Forelimb muscle (tissue), 1 donor: Measurements from ENCODE around the gene SHISA2. TPM values are rescaled to one million over a fixed set of nuclear protein-coding genes. Genes with fewer than 3 reads are reported as not detected.
"Not testable (repeated sequence)": the region's sequence is repeated elsewhere in the genome, so short reads cannot be mapped to it uniquely, and the experiment has no call there.

Experiments used
- DNase-seq: peaks from one replicate; pipeline ENCODE4 v3.0.0-alpha.2; 2013; ENCODE audit warnings: low read depth
- polyA plus RNA-seq: library from polyadenylated mRNA; unstranded; fragments of 120-200 nt; gene quantifications from one replicate; pipeline ENCODE4 v1.2.1, GENCODE V29; 2013; ENCODE audit not compliant: insufficient read length

Gene SHISA2
- 59.8 TPM for polyA plus RNA-seq

- DNase-seq: no peak
Measured at GRCh38 chr13:26051657-26052311, at the start of gene SHISA2. Gene SHISA2, minus strand, starts transcription at chr13:26052016. Its CDS starts 1,041 bp downstream, at chr13:26050975.

GRCh38 chr13:26095846-26096610, 44.2 kb upstream of the SHISA2 start:
- DNase-seq: no peak

DNA sequence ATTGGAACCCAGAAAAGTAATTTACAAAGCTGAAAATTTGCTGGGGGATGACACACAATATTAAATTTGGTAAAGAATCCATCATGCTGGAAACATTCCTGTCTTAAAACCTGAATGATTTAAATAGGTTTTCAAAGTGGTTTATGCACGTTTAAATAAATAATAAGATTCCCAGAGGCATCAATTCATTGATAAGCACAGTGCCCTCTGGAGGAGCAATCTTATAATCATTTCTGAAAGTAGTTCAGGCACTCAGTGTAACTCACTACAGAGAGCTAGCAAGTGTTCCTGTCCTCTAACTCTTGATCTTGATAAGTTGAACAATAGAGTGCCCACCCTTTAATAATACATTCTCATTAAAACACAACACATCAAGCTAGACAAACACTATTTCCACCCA, 43.5 kb upstream of the SHISA2 start:
- DNase-seq: no peak

- not testable (repeated sequence) for DNase-seq
Measured at GRCh38 chr13:26076821-26077220, 25.0 kb upstream of the SHISA2 start.

GRCh38 chr13:26075498-26075897, 23.7 kb upstream of the SHISA2 start:
- no peak for DNase-seq

GRCh38 chr13:26074706-26075105, 22.9 kb upstream of the SHISA2 start:
- no peak for DNase-seq

GRCh38 chr13:26072335-26072734, 20.5 kb upstream of the SHISA2 start:
- not testable (repeated sequence) for DNase-seq

DNA sequence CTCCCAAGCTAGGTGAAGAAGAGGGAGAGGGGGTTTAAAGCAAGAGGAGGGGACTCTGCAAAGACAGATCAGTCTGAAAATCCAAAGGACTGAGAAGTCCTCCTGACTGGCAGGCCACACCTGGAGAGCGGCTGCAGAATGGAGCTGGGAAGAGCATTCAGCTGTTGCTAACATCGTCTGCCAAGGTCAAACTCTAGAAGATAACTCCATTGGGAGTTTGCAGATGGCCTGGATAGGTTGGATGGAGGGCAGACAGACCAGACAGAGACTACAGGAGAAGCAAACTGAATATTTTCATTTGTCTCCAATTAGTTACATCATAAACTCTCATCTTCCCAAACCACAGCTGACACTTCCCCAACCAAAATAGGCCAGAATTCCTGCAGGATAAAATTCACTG, 19.9 kb upstream of the SHISA2 start:
- no peak for DNase-seq

DNA sequence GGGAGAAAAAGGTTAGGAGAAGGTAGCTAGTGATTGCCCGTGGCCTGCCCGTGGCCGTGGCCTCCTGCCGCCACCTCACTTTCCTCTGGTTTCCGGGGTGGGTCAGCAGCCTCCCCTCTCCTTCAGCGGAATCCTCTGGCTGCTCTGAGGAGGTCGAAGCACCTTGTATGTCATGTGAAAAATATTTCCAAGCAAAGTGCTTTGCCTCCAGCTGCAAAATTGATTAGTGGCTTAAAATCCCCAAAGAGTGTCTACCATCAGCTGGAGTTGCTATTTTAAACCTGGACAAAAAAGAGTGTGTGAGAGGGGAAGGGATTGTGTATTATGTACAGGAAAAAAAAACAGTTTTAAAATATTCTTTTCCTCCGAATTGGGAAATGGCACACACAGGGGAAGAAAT, 17.8 kb upstream of the SHISA2 start:
- not testable (repeated sequence) for DNase-seq

DNA sequence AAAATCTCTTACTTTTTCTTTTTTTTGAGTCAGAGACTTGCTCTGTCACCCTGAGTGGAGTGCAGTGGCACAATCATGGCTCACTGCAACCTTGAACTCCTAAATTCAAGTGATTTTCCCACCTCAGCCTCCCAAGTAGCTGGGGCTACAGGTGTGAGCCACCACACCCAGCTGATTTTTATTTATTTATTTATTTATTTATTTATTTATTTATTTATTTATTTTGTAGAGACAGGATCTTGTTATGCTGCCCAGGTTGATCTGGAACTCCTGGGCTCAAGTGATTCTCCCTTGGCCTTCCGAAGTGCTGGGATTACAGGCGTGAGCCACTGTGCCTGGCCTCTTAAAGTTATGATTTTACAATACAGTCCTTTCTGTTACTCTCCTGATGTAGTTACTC, 16.6 kb upstream of the SHISA2 start:
- not testable (repeated sequence) for DNase-seq

GRCh38 chr13:26067601-26068000, 15.8 kb upstream of the SHISA2 start:
- no peak for DNase-seq

GRCh38 chr13:26066492-26066891, 14.7 kb upstream of the SHISA2 start:
- DNase-seq: not testable (repeated sequence)

DNA sequence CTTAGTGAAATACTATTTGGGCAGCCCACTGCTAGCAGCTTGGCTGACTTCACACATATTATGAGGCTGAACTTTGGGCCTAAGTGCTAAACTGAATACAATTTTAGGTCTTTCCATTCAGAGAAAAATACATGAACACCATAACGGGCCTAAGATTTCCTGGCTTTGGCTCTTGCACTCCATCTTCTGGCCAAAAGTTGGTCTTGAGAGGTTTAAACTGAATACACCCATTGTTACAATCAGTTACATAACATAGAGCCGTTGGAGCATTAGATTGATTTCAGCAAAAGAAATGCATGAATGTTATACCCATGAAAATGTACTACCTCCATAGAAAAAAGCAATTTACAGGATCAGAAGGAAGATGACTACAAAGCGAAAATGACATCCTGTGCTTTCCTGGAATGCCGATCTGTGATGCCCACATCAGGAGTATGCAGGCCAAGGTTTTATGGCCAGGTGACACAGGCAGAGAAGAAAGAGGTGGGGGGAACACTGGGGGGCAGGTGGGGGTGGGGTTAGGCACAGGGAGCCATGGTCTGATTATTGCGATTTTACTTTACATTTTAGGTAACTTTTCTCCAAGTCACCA, 11.1 kb upstream of the SHISA2 start:
- no peak for DNase-seq

DNA sequence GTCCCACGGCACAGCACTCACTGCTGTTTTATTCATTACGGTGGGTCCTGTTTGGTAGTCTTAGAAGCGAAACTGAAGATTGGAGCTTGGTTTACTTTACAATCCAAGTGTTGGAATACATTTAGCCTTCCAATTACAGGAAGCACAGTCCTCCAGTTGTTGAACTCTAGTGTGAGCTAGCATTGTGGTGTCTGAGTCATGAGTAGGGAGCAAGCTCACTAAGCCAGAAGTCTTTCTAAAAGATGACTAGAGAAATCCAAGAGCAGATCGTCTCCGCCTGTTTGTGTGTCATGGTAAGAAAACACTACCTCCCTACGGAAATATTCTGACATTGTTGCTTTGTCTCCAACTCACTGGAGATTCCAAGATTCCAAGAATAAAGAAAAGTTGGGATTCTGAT, 10.1 kb upstream of the SHISA2 start:
- DNase-seq: no peak

DNA sequence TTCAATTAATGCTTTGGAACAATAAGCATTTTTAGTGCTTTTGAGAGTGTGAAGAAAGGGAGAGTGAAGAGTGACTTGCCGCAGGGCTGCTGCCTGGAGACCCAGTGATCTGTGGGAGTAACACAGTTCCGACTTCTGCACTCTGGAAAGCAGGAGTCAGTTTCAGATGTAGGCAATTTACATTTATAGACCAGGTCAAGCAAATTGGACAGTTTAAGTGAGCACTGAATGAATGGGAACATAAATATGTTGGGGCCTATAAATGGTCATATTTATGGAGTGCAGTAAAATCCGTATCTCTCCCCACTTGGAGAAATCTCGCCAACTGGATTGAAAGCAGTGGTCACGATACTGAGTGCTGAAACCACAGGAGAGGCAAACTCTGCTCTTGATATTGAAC, 9.4 kb upstream of the SHISA2 start:
- no peak for DNase-seq

DNA sequence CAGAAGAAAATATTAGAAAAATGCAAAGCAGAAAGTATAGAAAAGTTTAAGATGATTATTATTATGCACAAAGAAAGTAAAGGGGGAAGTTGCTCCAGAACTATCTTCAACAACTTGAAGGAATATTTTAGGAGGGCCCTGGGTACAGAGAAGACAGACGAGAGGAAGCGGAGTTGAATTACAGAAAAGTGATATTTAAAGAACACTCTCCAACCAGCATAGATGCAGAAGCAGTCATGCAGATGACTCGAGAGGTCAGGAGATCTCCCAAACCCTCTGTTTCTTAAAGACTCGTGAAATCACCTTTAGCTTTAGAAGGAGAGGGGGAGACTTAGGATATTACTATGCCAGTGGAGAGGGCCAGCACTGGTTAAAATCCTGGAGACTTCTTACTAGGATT, 8.5 kb upstream of the SHISA2 start:
- DNase-seq: no peak

DNA sequence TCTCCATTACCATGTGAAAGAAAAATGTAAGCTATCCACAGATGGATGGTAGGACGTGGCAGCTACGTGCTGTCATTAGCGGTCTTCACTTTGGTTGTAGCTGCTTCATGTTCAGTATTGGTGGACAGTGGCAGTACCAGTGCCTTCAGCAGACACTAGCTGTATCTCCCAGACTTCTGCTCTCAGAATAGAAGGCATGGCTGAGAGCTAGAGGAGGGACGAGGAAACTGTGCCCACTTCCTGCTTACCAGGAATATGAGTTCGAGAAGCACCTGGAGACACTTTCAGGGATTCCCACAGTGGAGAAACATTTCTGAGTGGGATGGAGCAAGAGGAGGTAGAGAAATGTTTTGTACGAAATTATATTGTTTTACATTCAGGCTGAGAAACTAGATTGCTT, 6.9 kb upstream of the SHISA2 start:
- no peak for DNase-seq

DNA sequence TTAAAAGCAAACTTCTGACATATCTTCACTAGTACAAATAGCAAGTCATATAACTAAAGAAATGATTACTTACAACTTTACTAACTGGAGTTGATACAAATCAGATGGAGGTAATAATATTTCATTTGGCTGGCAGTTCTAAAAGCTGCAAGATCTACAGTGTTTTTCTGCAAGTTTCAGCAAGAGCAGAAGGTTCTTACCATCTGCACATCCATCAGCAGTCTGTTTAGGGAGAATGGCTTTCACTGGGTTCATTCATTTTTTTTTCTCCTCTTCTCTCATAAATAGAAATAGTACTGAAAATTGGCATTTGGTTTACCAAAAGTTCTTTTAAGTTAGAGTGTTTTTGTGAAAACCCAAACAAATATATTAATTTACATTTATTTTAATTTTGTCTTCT, 3.1 kb upstream of the SHISA2 start:
- DNase-seq: no peak

GRCh38 chr13:26053418-26053980, 1.7 kb upstream of the SHISA2 start:
- no peak for DNase-seq

GRCh38 chr13:26052337-26052736, 521 bp upstream of the SHISA2 start:
- DNase-seq: no peak

DNA sequence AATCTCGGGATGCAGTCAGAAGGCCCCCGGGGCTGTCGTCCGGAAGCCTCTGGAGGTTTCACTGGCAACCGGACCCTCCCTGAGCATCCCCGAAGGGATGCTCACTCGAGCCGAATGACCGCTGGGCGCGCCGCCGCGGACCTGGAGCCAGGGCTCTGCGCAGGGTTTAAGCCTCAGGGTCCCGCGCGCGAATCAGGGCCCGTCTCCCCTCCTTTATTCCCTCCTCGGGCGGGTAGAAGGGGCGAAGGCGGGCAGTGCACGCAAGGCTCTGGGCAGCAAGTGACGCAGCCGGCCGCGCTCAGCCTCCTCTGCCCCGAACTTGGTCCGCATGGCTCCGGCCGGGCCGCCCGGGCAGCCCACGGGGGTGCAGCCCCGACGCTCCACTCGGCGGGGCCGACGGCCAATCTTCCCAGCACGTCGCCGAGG, 572 bp downstream of the SHISA2 start:
- no peak for DNase-seq

- no peak for DNase-seq
Measured at GRCh38 chr13:26050568-26051230, 1.1 kb downstream of the SHISA2 start.
